Activated CD4-positive, CD25-positive, alpha-beta regulatory T cell treated with anti-CD3 and anti-CD28 coated beads, Interleukin-2, amount 50 U/mL, for 16 hours (primary cell): ENCODE measurements around the gene CRISP2.
"Not testable (repeated sequence)": the region's sequence is repeated elsewhere in the genome, so short reads cannot be mapped to it uniquely, and the experiment has no call there.

Experiments
- DNase-seq: peaks from one replicate; pipeline ENCODE4 v3.0.0-alpha.2; 2020; ENCODE audit warnings: low read depth, low spot score

Gene CRISP2

GRCh38 chr6:49713346-49713745 lies at the start of gene CRISP2:
Gene CRISP2 (minus strand): TSS chr6:49713543. CDS start chr6:49709196, 4,347 bp downstream.
- DNase-seq: no peak

GRCh38 chr6:49744259-49744658 lies 30.9 kb upstream of the CRISP2 start, which contains the start of gene CRISP3:
Gene CRISP3 (minus strand): TSS chr6:49744388. CDS start chr6:49744367, 21 bp downstream.
- DNase-seq: no peak

GRCh38 chr6:49743429-49743828 lies 30.1 kb upstream of the CRISP2 start:
- no peak for DNase-seq

DNA sequence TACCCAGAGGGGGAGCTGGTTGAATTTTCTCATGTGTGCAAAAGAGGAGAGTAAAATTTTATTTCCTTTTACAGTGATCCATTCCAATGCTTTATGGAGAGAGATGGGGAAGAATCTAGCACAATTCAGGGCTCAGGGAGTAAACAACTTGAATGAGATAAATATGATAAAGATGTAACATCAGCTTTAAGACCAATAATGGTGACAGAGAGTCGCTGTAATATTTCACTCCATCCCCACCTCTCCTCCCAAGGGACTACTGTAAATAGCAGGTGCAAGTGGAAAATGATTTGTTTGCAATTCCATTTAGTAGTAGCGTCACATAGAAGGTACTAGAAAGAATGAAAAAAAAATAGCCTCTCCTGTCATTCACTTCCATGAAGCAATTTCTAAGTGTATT lies 26.1 kb upstream of the CRISP2 start:
- no peak for DNase-seq

DNA sequence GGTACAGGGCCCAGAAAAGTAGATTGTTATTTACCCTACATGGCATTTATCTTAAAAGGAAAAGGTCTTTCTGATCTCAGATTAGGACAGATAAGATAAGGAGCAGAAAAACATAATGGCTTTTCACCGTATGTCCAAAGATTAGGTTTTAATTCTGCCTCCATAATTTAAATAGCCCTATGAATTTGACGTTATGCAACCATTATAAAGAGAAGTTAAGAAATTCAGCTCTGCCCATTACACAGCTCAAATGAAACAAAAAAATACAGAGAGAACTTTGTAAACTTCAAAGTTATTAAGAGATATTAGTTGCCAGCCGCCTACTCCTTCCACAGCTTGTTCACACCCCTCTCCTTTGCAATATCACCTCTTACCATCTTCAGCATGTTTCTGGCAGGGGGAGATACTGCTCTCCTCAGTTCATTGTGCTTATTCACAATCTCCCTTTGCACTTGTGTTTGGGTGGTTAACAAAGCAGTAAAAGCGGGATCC lies 22.7 kb upstream of the CRISP2 start:
- no peak for DNase-seq

- no peak for DNase-seq
These were observed 20.3 kb upstream of the CRISP2 start for GRCh38 chr6:49733680-49734079.

DNA sequence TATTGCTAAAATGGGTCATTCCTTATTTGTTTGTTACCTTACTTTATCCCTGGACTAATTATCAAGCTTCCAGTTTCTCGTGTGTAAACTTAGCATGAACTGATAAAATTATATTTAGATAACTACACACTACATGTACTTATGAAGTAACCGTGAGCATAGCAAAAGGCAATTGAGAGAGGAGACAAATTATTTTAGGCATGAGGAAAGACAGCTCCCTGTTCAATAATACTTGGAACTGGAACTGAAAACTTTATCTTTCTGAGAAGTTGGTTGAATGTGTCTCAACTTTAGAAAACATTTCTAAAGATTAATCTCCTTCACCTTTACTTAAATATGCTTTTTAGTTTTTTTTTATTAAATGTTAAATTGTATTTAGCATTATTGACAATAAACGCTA lies 19.4 kb upstream of the CRISP2 start:
- no peak for DNase-seq

GRCh38 chr6:49730251-49730650 lies 16.9 kb upstream of the CRISP2 start:
- no peak for DNase-seq

- not testable (repeated sequence) for DNase-seq
These were observed 10.6 kb upstream of the CRISP2 start for GRCh38 chr6:49723917-49724316.

- DNase-seq: no peak
These were observed 8.0 kb upstream of the CRISP2 start for GRCh38 chr6:49721297-49721696.

GRCh38 chr6:49720372-49720771 lies 7.0 kb upstream of the CRISP2 start:
- DNase-seq: no peak

DNA sequence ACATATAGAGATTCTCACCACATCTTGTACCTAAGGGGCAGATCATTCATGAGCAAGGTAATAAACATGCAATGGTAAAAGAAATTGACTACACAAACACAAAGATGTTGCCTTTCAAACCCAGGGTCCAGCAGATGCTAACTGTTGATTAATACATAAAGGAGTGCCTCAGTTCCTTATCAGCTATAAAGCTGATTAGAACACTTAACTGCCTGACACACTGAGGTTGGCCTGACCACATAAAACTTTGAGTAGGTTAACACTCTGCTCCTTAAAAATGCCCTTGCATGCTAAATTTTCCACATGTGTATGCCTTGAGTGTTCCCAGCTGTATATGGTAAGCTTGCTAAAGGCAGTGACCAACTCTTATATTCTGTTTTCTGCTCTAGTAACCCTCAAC lies 14.9 kb downstream of the CRISP2 start:
- DNase-seq: no peak

DNA sequence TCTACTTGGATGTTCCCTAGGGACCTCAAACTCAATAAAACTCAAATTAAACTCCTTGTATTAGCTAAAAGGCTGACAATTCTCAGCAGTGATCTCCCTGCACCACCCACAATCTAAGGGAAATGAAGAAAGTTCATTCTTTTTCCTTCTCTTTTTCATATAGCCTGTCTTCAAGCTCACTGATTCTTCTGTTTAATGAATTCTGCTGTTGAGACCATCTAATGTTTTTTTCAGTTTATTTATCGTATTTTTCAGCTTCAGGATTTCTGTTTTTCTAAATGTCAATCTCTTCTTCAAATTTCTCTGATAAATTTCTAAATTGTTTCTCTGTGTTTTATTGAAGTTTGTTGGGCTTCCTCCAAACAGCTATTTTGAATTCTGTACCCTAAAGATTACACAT lies 19.8 kb downstream of the CRISP2 start:
- DNase-seq: no peak

- no peak for DNase-seq
These were observed 20.8 kb downstream of the CRISP2 start for GRCh38 chr6:49692534-49692933.

DNA sequence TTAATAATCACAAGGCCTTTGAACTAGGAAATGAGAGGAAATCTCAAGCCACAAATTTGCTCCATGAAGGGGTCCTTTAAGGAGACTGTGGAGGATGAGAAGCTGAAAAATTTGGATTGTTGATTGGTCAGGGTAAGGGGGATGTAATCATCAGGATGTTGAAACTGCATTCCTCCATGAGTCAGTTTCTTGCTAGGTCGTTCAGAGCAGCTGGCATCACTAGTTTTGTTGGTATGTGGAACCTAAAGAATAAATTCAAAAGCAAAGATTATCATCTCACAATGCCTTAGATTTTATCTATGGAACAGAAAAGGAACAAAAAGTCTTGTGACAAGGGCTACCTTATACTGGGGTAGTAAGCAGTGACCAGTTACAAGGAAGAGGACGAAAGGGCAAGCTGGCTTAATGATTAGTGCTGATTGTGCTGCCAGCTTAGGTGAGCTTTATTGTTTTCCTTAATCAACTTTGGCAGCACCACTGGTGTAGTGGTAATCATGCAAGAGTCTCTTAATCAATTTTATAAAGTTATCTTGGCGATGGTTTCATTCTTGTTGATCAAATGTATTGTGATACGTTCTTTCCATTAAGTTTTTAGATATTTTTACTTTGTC lies 36.6 kb downstream of the CRISP2 start:
- DNase-seq: no peak

GRCh38 chr6:49675816-49676215 lies 37.5 kb downstream of the CRISP2 start:
- DNase-seq: no peak

DNA sequence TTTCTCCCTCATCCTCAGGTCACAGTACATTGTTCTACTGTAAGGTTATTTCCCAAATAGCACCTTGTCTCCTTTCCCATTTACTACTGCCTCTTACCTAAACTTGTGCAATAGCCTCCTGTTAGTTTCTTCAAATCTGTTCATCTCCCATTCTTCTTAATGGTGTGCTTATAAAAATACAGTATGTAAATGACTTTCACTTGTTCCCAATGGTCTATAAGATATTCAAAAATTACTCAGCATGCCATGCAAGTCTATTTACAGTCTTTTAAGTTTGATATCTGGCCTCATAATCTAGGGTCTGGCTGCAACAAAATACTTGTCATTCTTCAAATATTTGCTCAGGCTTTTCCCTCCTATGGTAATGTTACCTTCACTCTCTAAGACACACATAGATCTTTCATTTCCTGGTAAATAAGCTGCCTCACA lies 45.2 kb downstream of the CRISP2 start:
- no peak for DNase-seq

- DNase-seq: no peak
These were observed 46.2 kb downstream of the CRISP2 start for GRCh38 chr6:49666930-49667757.

- no peak for DNase-seq
These were observed 46.9 kb downstream of the CRISP2 start for GRCh38 chr6:49666480-49666879.

- DNase-seq: no peak
These were observed 48.5 kb downstream of the CRISP2 start for GRCh38 chr6:49664817-49665216.

- not testable (repeated sequence) for DNase-seq
These were observed 49.3 kb downstream of the CRISP2 start for GRCh38 chr6:49664054-49664453.

DNA sequence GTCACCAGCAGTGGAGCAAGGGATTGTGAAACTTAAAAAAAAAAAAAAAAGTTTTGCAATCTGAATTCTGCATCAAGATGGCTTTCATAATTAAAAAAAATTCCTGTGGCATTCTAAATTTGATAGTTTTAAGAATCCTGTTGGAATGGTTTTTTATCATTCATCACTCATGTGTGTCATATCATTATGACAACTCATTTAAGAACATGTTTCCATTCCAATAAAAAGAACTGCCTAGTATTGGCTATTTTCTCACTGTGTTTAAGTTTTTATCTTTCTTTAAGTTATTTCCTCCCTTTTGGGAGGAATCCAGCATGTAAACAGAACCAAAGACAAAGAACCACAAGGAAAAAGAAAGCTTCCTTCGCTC lies 50.5 kb downstream of the CRISP2 start:
- no peak for DNase-seq
